Measurements from ENCODE around the gene BAIAP2.

Gene BAIAP2

DNA sequence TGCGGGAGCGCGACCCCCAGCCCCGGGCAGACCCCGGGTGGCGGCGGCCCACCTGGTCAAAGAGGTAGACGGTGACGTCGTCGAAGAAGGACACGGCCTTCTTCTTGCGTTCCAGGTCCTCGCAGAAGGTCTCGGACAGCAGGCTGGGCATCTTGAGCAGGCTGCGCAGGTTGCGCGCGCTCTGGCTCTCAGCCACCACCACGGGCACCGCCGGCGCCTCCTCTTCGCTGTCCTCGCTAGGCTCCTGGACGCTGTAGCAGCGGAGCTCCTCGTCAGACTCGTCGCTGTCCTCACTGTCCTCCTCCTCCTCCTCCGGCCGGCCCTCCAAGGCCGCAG is 85.2 kb downstream of the BAIAP2 start:
- H3K4me3 ChIP-seq (ENCODE audit: low read depth, low read length): no peak overlapping the region
- peaks cover 2% of the 10 kb centered on the region for H3K36me3 ChIP-seq (ENCODE audit: control insufficient read depth, insufficient read depth, low read length)
- no peaks in the 10 kb centered on the region for H3K27me3 ChIP-seq (ENCODE audit: control insufficient read depth, insufficient read depth, low read length)
- peak overlapping the region; percentile 8 for H3K9ac ChIP-seq (ENCODE audit: low read depth, low read length)
- no peaks in the 10 kb centered on the region for H3K9me3 ChIP-seq (ENCODE audit: control insufficient read depth, insufficient read depth, low read length)
- no peaks in the 10 kb centered on the region for H3K4me1 ChIP-seq (ENCODE audit: control insufficient read depth, insufficient read depth, low read length)

DNA sequence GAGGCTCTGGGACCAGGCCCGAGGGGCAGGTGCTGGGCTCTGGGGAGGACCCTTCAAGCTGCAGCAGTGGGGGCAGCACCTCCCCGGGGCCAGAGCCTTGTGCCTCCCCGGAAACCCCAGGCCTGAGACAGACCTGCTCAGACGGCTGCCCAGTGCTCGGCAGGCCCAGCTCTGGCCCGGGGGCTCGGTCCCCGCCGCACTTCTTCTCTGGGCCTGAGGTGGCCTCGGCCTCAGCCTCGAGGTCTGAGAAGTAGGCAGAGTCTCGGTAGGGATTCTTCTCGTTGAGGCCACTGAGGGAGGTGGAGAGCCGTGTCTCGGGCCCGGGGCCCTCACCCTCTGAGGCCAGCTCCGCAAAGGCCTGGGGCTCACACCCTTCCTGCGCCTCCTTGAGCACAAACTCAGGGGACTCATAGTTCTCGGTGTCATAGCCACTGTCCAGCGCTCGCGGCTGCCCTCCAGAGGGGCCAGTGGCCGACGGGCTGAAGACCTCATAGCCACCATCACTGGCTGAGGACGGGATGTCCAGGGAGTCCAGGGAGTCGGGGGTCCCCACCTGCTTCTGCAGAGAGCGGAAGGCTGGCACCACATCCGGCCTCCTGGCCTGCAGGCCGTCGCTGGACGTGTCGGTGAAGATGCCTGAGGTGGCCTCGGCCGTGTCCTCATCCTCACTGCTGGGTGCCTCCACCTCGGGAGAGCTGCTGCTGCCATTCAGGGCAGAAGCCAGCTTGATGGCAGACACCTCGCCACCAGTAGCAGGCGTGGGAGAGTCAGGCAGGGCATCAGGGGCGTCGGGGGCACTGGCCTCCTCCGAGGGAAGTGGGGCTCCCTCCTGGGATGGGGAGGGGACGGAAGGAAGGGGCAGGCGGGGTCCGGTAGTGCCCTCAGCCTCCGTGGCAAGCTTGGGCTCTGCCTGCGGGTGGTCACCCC is 86.0 kb downstream of the BAIAP2 start:
- no peaks in the 10 kb centered on the region for H3K9me3 ChIP-seq (ENCODE audit: control insufficient read depth, insufficient read depth, low read length)
- no peak overlapping the region for H3K9ac ChIP-seq (ENCODE audit: low read depth, low read length)
- peaks cover 2% of the 10 kb centered on the region for H3K36me3 ChIP-seq (ENCODE audit: control insufficient read depth, insufficient read depth, low read length)
- H3K4me3 ChIP-seq (ENCODE audit: low read depth, low read length): no peak overlapping the region
- H3K4me1 ChIP-seq (ENCODE audit: control insufficient read depth, insufficient read depth, low read length): no peaks in the 10 kb centered on the region
- H3K27me3 ChIP-seq (ENCODE audit: control insufficient read depth, insufficient read depth, low read length): no peaks in the 10 kb centered on the region

DNA sequence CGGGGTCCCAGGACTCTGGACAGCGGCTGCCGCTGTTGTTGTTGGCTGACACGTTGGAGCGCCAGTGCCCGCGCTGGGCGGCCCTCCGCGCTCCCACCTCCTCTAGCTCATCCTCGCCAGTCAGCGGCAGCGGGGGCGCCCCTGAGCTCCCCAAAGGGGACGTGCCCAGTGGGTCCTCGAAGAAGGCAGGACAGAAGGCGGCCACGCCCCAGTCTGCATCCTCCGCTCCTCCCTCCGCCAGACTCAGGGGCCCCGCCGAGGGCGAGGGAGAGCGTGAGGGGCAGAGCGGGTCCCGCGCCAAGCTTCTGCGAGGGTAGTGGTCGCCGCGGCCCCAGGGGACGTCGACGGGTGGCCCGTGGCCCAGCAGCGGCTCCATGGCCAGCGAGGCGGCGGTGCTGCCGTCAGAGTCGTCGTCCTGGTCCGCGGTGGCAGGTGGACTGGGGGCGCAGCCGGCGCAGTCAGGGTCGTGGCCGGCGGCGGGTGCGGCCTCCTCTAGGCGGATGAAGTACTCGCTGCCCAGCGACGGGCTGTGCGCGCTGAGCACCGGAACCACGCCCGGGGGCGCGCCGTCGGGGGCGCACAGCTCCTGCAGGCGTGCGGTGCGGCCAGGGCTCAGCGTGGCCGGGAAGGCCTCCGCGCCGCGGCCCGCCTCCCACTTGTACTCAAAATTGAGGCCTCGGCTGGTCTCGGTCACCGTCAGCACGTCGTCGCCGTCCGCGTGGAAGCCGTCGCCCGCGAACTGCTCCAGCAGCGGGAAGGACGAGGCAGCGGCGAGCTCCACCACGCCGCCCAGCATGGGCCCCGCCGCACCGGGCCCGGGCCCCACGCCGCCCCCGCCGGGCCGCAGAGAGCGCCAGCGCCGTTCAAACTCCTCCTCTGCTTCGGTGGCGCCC is 87.1 kb downstream of the BAIAP2 start:
- H3K4me1 ChIP-seq (ENCODE audit: control insufficient read depth, insufficient read depth, low read length): no peaks in the 10 kb centered on the region
- no peak overlapping the region for H3K4me3 ChIP-seq (ENCODE audit: low read depth, low read length)
- H3K27me3 ChIP-seq (ENCODE audit: control insufficient read depth, insufficient read depth, low read length): no peaks in the 10 kb centered on the region
- H3K36me3 ChIP-seq (ENCODE audit: control insufficient read depth, insufficient read depth, low read length): no peaks in the 10 kb centered on the region
- no peak overlapping the region for H3K9ac ChIP-seq (ENCODE audit: low read depth, low read length)
- H3K9me3 ChIP-seq (ENCODE audit: control insufficient read depth, insufficient read depth, low read length): no peaks in the 10 kb centered on the region

DNA sequence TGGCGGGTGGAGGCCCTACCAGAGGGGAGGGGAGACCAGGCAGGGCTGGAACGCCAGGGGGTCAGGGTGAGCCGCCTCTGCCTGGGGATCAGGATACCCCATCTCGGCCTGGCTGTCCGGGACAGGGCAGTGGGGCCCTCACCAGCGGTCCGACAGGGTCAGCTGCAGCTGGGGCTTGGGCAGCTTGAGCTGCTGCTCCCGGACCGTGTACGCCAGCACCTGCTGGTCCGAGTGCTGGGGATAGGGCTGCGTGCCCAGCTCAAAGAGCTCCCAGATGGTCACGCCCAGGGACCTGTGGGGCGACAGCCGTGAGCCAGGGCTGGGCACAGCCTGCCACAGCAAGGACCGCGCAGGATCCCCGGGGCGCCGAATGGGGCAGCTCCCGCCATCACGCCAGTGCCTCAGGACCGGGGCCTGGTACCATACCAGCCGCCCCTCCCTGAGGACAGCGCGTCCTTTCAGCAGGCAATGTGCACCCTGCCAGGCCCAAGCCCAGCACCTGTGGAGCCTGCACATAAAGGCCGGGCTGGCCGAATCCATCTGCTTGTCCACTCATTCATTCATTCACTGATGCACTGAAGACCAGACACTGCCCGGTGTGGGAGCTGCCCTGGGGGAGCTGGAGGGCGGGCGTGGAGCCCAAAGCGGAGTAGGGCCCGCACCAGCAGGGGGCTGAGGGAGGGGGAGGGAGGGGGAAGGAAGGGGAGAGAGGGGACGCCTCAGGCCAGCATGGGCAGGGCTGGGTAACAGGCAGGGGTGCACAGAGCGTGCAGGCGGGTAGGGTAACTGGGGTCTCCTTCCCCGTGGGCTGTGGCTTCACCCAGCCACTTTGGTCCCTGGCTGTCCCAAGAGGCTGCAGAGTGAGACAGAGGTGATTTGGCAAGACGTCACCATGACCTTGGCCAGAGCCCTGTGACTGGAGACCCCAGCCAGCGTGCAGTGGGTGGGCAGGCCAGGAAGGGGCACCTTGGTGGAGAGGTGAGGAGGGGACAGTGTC is 88.4 kb downstream of the BAIAP2 start:
- no peak overlapping the region for H3K4me3 ChIP-seq (ENCODE audit: low read depth, low read length)
- no peaks in the 10 kb centered on the region for H3K9me3 ChIP-seq (ENCODE audit: control insufficient read depth, insufficient read depth, low read length)
- H3K36me3 ChIP-seq (ENCODE audit: control insufficient read depth, insufficient read depth, low read length): no peaks in the 10 kb centered on the region
- H3K27me3 ChIP-seq (ENCODE audit: control insufficient read depth, insufficient read depth, low read length): no peaks in the 10 kb centered on the region
- H3K4me1 ChIP-seq (ENCODE audit: control insufficient read depth, insufficient read depth, low read length): no peaks in the 10 kb centered on the region
- no peak overlapping the region for H3K9ac ChIP-seq (ENCODE audit: low read depth, low read length)

DNA sequence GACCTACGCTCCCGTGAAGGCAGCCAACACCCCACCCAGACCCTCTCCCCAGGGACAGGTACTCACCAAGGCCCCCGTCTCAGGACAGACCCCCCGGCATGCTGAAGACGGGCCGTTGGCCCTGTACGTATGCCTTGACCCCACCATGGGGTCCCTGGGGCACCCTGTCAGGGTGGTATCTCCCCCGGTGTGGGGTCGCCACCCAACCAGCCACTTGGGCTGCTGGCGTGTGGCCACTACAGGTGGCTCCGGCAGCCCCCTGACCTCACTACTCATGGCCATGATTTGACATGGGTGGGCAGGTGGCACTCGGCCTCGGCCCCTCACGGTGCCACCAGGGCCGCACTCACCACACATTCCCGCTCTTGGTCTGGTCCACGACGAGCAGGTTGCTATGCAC is 89.4 kb downstream of the BAIAP2 start:
- Histone ChIP-seq H3K9ac (ENCODE audit: low read depth, low read length) (no peak overlapping the region), H3K36me3 (ENCODE audit: control insufficient read depth, insufficient read depth, low read length) (no peaks in the 10 kb centered on the region), H3K27me3 (ENCODE audit: control insufficient read depth, insufficient read depth, low read length) (no peaks in the 10 kb centered on the region), H3K4me1 (ENCODE audit: control insufficient read depth, insufficient read depth, low read length) (no peaks in the 10 kb centered on the region), H3K4me3 (ENCODE audit: low read depth, low read length) (no peak overlapping the region), H3K9me3 (ENCODE audit: control insufficient read depth, insufficient read depth, low read length) (no peaks in the 10 kb centered on the region)

DNA sequence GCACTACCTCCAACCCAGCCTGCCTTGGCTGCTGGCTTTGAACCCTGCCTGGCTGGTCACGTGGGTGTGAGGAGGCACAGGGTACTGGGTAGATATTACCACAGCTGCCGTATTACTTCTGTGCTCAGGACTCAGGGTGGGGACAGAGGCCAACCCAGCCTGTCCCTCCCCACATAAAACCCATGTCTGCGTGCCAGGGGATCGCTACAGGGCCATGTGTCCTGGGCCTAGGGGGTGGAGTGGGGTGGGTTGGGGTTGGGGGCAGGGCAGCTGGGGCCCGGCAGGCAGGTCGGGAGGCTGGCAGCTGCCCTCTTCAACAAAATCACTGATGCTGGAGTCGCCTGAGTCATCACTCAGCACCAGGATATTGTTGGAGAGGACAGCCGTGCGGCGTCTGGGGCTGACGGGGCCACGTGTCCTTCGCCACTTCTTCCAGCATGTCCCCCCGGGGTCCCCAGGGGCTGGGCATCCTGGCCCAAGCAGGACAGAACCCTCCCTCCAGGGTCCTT is 90.7 kb downstream of the BAIAP2 start:
- Histone ChIP-seq H3K27me3 (ENCODE audit: control insufficient read depth, insufficient read depth, low read length) (no peaks in the 10 kb centered on the region), H3K4me3 (ENCODE audit: low read depth, low read length) (no peak overlapping the region), H3K9me3 (ENCODE audit: control insufficient read depth, insufficient read depth, low read length) (no peaks in the 10 kb centered on the region), H3K4me1 (ENCODE audit: control insufficient read depth, insufficient read depth, low read length) (no peaks in the 10 kb centered on the region), H3K9ac (ENCODE audit: low read depth, low read length) (no peak overlapping the region), H3K36me3 (ENCODE audit: control insufficient read depth, insufficient read depth, low read length) (no peaks in the 10 kb centered on the region)

DNA sequence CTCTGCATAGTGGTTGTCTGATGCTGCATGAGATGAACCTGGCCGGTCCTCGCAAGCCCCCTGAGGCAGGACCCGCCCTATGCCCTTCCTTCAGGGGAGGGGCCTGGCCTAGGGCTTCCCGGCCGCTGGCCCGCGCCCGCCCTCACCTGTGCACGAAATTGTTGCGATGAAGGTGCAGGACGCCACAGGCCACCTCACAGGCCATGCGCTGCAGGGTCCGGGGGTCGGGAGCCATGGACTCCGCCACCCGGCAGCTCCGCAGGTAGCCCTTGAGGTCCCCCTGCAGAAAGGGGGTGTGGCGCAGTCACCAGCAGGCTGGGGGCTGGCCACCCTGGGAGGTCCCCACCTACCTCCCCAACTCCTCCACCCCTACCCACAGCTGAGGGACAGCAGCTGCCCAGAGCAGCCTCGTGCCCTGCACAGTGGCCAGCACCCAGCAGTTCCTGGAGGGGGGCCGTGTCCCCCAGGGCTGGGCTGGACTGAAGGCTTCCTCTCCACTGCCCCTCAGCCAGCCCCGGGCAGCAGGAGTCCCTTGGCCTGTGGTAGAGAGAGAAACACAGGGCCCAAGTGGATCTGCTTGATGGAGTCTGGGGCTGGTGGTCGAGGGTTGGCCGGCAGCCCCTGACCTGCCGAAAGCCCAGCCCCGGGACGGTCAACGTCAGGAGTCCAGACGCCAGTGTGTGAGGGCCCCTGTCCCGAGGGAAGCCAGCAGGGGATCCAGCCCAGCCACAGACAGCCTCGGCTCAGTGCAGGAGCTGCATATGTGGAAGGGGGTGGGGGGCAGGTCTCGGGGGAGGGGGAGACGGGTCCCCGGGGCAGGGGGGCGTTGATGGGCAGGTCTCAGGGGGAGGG is 91.6 kb downstream of the BAIAP2 start:
- Histone ChIP-seq H3K9ac (ENCODE audit: low read depth, low read length) (peak overlapping the region; percentile 24), H3K36me3 (ENCODE audit: control insufficient read depth, insufficient read depth, low read length) (no peaks in the 10 kb centered on the region), H3K4me1 (ENCODE audit: control insufficient read depth, insufficient read depth, low read length) (no peaks in the 10 kb centered on the region), H3K4me3 (ENCODE audit: low read depth, low read length) (no peak overlapping the region), H3K9me3 (ENCODE audit: control insufficient read depth, insufficient read depth, low read length) (no peaks in the 10 kb centered on the region), H3K27me3 (ENCODE audit: control insufficient read depth, insufficient read depth, low read length) (no peaks in the 10 kb centered on the region)

DNA sequence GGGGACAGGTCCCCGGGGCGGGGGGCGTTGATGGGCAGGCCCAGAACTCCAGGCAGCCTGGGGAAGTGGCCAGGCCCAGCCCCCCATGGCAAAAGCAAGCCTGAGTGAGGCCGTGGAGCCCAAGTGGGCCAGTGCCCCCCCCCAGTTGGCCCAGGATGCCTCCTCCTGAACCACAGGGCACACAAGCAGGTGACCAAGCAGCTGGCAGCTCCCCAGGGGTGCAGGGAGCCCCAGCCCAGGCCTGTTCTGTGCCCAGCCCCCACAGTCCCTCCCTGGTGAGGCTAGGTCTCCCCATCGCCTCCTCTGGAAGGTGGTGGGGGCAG is 92.1 kb downstream of the BAIAP2 start:
- Histone ChIP-seq H3K27me3 (ENCODE audit: control insufficient read depth, insufficient read depth, low read length) (no peaks in the 10 kb centered on the region), H3K4me1 (ENCODE audit: control insufficient read depth, insufficient read depth, low read length) (no peaks in the 10 kb centered on the region), H3K4me3 (ENCODE audit: low read depth, low read length) (no peak overlapping the region), H3K36me3 (ENCODE audit: control insufficient read depth, insufficient read depth, low read length) (no peaks in the 10 kb centered on the region), H3K9ac (ENCODE audit: low read depth, low read length) (no peak overlapping the region), H3K9me3 (ENCODE audit: control insufficient read depth, insufficient read depth, low read length) (no peaks in the 10 kb centered on the region)

DNA sequence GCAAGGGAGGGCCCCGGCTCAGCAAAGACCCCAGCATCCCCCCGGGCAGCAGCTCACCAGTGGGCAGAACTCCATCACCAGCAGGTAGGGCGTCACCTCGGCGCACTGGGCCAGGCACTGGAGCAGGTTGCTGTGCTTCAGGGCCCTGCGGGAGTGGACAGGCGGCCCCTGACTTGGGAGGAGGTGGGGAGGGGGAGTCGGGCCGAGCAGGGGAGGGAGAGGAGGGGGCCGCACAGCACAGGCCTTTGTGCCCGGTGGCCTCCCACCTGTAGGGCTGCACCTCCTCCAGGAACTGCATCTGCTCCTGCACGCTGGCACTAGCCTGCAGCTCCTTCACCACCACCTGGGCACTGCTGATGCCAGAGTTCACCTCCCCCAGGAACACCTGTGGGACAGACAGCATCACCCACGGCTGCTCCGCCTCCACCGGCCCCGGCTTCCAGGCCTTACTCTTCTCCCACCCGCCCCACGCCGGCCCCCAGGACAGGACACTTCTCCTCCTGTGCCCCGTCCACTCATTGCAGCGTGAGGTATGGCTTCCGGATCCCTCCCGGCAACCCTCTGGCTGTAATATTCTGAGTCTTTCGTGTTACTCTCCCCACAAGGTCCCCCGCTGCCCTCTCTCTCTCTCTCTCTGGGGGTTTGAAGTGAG is 92.7 kb downstream of the BAIAP2 start:
- H3K4me3 ChIP-seq (ENCODE audit: low read depth, low read length): no peak overlapping the region
- H3K4me1 ChIP-seq (ENCODE audit: control insufficient read depth, insufficient read depth, low read length): no peaks in the 10 kb centered on the region
- H3K36me3 ChIP-seq (ENCODE audit: control insufficient read depth, insufficient read depth, low read length): no peaks in the 10 kb centered on the region
- H3K9ac ChIP-seq (ENCODE audit: low read depth, low read length): no peak overlapping the region
- H3K9me3 ChIP-seq (ENCODE audit: control insufficient read depth, insufficient read depth, low read length): no peaks in the 10 kb centered on the region
- no peaks in the 10 kb centered on the region for H3K27me3 ChIP-seq (ENCODE audit: control insufficient read depth, insufficient read depth, low read length)

DNA sequence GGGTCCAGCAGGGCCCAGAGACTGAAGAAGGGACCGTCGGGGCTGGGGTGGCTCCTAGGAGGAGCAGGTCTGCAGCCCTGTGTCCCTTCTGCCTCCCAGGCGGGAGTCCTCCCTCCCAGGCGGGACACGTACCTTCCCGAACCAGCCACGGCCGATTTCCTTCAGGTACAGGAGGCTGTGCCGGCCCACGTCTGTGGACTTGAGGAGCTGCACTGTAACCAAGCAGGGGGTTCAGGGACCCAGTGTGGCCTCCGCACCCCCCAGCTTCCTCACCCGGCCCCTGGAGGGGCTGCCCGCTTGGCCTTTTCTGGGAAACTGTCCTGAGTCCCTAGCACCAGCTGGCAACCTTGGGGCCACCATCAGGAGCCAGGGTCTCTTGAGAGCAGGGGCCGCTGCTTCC is 93.4 kb downstream of the BAIAP2 start:
- Histone ChIP-seq H3K27me3 (ENCODE audit: control insufficient read depth, insufficient read depth, low read length) (no peaks in the 10 kb centered on the region), H3K9ac (ENCODE audit: low read depth, low read length) (no peak overlapping the region), H3K9me3 (ENCODE audit: control insufficient read depth, insufficient read depth, low read length) (no peaks in the 10 kb centered on the region), H3K4me1 (ENCODE audit: control insufficient read depth, insufficient read depth, low read length) (no peaks in the 10 kb centered on the region), H3K36me3 (ENCODE audit: control insufficient read depth, insufficient read depth, low read length) (no peaks in the 10 kb centered on the region), H3K4me3 (ENCODE audit: low read depth, low read length) (no peak overlapping the region)
